ENCODE results near the gene MAP7D1.

MAP7D1 gene

DNA sequence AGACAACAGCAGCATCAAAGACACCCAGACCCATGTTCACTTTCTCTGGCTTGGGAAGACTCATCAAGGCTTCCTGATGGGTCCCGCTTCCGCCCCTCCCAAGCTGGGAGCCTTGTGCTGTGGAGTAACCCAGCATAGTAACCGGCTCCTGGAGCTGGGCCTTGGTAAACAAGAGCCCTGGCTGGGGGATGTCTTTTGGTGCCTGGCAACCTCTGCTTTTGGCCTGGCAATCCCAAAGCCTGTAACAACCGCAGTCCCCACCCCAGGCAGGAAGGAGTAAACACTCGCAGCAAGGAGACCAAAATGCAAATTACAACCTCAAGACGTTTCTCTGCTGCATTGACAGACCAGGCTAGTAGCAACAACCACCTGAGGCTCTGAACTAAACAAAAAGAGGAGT is 51.4 kb downstream of the MAP7D1 start:
- no peak overlapping the region for H2AFZ ChIP-seq
- no peak overlapping the region for H3K27ac ChIP-seq
- no peak overlapping the region for H3K9ac ChIP-seq
- no peaks in the 10 kb centered on the region for H3K36me3 ChIP-seq (ENCODE audit: control insufficient read depth, insufficient read depth, low read length)
- no peak overlapping the region for H3K4me3 ChIP-seq (ENCODE audit: low read depth, low read length)
- H3K4me2 ChIP-seq (ENCODE audit: low read length), result no peak overlapping the region
- H3K79me2 ChIP-seq, result no peaks in the 10 kb centered on the region
- no peaks in the 10 kb centered on the region for H3K9me3 ChIP-seq (ENCODE audit: control insufficient read depth, low read length)
- no peaks in the 10 kb centered on the region for H3K27me3 ChIP-seq (ENCODE audit: control insufficient read depth, insufficient read depth, low read length)
- no peaks in the 10 kb centered on the region for H3K4me1 ChIP-seq
- TF ChIP-seq, protein P1, sequence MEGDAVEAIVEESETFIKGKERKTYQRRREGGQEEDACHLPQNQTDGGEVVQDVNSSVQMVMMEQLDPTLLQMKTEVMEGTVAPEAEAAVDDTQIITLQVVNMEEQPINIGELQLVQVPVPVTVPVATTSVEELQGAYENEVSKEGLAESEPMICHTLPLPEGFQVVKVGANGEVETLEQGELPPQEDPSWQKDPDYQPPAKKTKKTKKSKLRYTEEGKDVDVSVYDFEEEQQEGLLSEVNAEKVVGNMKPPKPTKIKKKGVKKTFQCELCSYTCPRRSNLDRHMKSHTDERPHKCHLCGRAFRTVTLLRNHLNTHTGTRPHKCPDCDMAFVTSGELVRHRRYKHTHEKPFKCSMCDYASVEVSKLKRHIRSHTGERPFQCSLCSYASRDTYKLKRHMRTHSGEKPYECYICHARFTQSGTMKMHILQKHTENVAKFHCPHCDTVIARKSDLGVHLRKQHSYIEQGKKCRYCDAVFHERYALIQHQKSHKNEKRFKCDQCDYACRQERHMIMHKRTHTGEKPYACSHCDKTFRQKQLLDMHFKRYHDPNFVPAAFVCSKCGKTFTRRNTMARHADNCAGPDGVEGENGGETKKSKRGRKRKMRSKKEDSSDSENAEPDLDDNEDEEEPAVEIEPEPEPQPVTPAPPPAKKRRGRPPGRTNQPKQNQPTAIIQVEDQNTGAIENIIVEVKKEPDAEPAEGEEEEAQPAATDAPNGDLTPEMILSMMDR (IDR thresholded peaks at IDR 0.05), result no peak

DNA sequence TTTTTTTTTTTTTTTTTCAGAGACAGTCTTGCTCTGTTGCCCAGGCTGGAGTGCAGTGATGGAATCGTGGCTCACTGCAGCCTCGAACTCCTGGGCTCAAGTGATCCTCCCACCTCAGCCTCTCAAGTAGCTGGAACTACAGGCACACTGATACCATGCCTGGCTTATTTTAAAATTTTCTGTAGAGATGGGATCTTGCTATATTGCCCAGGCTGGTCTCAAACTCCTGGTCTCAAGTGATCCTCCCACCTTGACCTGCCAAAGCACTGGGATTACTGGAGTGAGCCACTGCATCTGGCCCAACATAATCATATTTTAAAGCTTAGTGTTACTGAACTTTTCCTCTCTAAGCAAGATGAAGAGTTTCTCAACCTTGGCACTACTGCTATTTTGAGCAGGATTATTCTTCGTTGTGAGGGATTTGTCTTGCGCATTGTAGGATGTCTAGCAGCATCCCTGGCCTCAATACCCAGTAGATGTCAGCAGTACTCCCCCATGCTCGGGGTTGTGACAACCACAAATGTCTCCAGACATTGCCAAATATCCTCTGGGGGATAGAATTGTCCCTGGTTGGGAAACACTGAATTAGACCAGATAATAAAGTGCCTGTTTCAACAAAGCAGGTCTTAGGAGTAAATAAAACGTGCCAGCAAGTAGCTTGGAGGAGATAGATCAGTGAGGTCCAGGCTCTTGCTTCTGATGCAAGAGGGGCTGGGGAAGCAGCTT is 53.2 kb downstream of the MAP7D1 start:
- Histone ChIP-seq H3K4me2 (ENCODE audit: low read length) (no peak overlapping the region), H2AFZ (no peak overlapping the region), H3K9me3 (ENCODE audit: control insufficient read depth, low read length) (no peaks in the 10 kb centered on the region), H3K27ac (no peak overlapping the region), H3K9ac (no peak overlapping the region), H3K79me2 (no peaks in the 10 kb centered on the region), H3K4me1 (no peaks in the 10 kb centered on the region), H3K27me3 (ENCODE audit: control insufficient read depth, insufficient read depth, low read length) (no peaks in the 10 kb centered on the region), H3K4me3 (ENCODE audit: low read depth, low read length) (no peak overlapping the region), H3K36me3 (ENCODE audit: control insufficient read depth, insufficient read depth, low read length) (no peaks in the 10 kb centered on the region)
- TF ChIP-seq, protein P1 (IDR thresholded peaks at IDR 0.05), result no peak

DNA sequence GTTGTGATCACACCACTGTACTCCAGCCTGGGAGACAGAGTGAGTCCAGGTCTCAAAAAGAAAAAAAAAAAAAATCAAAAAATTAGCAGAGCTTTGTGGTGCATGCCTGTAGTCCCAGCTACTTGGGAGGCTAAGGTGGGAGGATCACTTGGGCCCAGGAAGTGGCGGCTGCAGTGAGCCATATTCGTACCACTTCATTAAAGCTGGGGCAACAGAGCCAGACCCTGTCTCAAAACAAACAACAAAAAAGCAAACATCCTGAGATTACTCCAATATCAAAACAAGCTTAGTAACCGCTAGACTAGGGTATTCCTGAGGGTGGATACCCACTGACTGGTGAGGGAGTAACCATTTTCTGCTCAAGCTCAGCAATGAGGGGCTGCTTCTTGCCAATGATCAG is 55.3 kb downstream of the MAP7D1 start:
- no peaks in the 10 kb centered on the region for H3K36me3 ChIP-seq (ENCODE audit: control insufficient read depth, insufficient read depth, low read length)

DNA sequence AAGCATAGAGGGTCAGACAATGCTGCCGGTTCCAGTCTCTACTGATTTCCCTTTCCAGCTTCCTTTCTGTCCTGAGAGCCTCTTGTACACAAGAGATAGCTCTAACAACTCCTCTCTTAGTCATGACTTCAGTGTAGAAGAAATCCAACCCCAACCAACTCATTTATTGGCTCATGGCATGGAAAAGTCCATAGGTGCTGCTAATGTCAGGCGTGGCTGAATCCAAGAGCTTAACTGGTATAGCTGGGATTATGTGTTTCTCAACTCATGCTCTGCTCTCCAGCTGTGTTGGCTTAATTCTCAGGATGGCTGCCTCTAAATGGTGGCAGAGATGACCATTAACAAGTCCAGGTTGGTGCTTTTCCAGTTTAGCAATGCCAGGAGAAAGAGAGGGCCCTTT is 55.9 kb downstream of the MAP7D1 start:
- H3K4me2 ChIP-seq (ENCODE audit: low read length), result no peak overlapping the region
- no peak overlapping the region for H3K9ac ChIP-seq
- no peaks in the 10 kb centered on the region for H3K4me1 ChIP-seq
- H3K4me3 ChIP-seq (ENCODE audit: low read depth, low read length), result no peak overlapping the region
- TF ChIP-seq, protein P1 (IDR thresholded peaks at IDR 0.05), result no peak
- no peaks in the 10 kb centered on the region for H3K36me3 ChIP-seq (ENCODE audit: control insufficient read depth, insufficient read depth, low read length)
- H3K79me2 ChIP-seq, result no peaks in the 10 kb centered on the region
- H3K9me3 ChIP-seq (ENCODE audit: control insufficient read depth, low read length), result no peaks in the 10 kb centered on the region
- no peaks in the 10 kb centered on the region for H3K27me3 ChIP-seq (ENCODE audit: control insufficient read depth, insufficient read depth, low read length)
- no peak overlapping the region for H3K27ac ChIP-seq
- H2AFZ ChIP-seq, result no peak overlapping the region

More for the DNA sequence above, 55.3 kb downstream of the MAP7D1 start:
- H3K27ac ChIP-seq, result no peak overlapping the region
- no peak overlapping the region for H3K4me3 ChIP-seq (ENCODE audit: low read depth, low read length)
- no peak overlapping the region for H3K4me2 ChIP-seq (ENCODE audit: low read length)
- H2AFZ ChIP-seq, result no peak overlapping the region
- TF ChIP-seq, protein P1 (IDR thresholded peaks at IDR 0.05), result no peak
- no peak overlapping the region for H3K9ac ChIP-seq
- no peaks in the 10 kb centered on the region for H3K27me3 ChIP-seq (ENCODE audit: control insufficient read depth, insufficient read depth, low read length)
- H3K9me3 ChIP-seq (ENCODE audit: control insufficient read depth, low read length), result no peaks in the 10 kb centered on the region
- H3K4me1 ChIP-seq, result no peaks in the 10 kb centered on the region
- H3K79me2 ChIP-seq, result no peaks in the 10 kb centered on the region

DNA sequence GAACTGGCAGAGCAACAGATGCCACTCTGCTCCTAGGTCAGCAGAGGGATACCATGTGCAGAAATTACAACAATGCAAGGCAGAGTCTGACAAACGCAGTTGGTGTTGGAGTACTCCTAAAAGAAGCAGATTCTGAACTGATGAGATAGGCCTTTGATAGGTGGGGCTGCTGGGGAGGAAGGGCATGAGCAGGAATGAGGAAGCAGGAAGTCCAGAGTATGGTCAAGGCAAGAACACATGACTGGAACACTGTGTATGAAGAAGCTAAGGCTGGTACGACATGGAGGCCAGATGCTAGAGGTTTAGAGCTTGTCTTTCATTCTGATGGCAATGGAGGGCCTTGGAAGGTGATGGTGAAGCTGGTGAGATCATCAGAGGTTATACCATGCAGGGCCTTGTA is 56.8 kb downstream of the MAP7D1 start:
- no peaks in the 10 kb centered on the region for H3K9me3 ChIP-seq (ENCODE audit: control insufficient read depth, low read length)
- H3K4me1 ChIP-seq, result no peaks in the 10 kb centered on the region
- H2AFZ ChIP-seq, result no peak overlapping the region
- no peak overlapping the region for H3K4me2 ChIP-seq (ENCODE audit: low read length)
- H3K79me2 ChIP-seq, result no peaks in the 10 kb centered on the region
- H3K36me3 ChIP-seq (ENCODE audit: control insufficient read depth, insufficient read depth, low read length), result no peaks in the 10 kb centered on the region
- TF ChIP-seq, protein P1 (IDR thresholded peaks at IDR 0.05), result no peak
- no peak overlapping the region for H3K9ac ChIP-seq
- no peak overlapping the region for H3K27ac ChIP-seq
- no peaks in the 10 kb centered on the region for H3K27me3 ChIP-seq (ENCODE audit: control insufficient read depth, insufficient read depth, low read length)
- H3K4me3 ChIP-seq (ENCODE audit: low read depth, low read length), result no peak overlapping the region

All from parathyroid adenoma (tissue), 2 donors.